ENCODE measurements around the gene DUSP8.

DNA sequence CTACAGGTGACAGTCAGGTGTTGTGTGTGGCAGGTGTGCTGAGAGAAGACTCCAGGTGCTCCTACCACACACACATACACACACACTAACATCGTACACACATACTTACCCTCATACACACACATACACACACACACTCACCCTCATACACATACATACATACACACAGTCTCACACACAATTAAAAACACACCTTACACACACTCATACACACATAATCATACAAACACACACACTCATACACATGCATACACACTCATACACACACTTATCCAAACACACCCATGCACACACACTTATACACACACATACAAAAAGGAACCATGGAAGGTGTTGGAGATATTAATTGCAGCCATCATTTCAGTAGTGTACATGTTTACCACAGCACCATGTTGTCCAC, 31.6 kb upstream of the DUSP8 start:
- TF ChIP-seq EZH2 (IDR thresholded peaks at IDR 0.05; ENCODE audit: borderline replicate concordance, low read length), result no peak
- no peak for TF ChIP-seq CTCF (IDR thresholded peaks at IDR 0.05; ENCODE audit: low read length)

All from OCI-LY1 (cell line).